ENCODE results near the gene NAV2.

The NAV2 gene

DNA sequence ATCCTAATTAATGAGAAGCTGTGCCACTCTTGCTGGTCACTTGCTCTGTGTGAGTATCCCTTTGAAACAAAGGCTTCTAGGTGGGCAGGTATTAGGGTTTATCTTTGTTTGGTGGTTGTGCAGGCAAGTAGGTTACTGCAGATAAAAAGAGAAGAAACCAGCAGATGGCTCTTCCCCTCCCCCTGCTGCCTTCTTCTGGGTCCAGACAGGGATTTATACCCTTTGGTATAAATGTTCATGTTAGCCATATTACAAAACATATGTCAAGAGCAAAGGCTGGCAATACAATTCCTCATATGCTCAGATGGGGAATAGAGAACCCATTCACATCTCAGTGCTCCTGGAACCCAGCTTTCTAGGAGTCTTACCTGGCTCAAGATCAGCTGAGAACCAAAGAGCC is 109.9 kb downstream of the NAV2 start:
- ChIA-PET POLR2A (no interaction called here), CTCF (interaction anchor here (1.2 kb wide), 2 partner anchors 30 to 81 kb away, joined by 3 read pairs; no protein-coding TSS in a partner anchor)
- no peak for DNase-seq (ENCODE audit: extremely low spot score)
- TF ChIP-seq, protein P1, sequence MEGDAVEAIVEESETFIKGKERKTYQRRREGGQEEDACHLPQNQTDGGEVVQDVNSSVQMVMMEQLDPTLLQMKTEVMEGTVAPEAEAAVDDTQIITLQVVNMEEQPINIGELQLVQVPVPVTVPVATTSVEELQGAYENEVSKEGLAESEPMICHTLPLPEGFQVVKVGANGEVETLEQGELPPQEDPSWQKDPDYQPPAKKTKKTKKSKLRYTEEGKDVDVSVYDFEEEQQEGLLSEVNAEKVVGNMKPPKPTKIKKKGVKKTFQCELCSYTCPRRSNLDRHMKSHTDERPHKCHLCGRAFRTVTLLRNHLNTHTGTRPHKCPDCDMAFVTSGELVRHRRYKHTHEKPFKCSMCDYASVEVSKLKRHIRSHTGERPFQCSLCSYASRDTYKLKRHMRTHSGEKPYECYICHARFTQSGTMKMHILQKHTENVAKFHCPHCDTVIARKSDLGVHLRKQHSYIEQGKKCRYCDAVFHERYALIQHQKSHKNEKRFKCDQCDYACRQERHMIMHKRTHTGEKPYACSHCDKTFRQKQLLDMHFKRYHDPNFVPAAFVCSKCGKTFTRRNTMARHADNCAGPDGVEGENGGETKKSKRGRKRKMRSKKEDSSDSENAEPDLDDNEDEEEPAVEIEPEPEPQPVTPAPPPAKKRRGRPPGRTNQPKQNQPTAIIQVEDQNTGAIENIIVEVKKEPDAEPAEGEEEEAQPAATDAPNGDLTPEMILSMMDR (IDR thresholded peaks at IDR 0.05; ENCODE audit: control extremely low read depth, extremely low read depth, low read depth, missing control alignments): no peak

DNA sequence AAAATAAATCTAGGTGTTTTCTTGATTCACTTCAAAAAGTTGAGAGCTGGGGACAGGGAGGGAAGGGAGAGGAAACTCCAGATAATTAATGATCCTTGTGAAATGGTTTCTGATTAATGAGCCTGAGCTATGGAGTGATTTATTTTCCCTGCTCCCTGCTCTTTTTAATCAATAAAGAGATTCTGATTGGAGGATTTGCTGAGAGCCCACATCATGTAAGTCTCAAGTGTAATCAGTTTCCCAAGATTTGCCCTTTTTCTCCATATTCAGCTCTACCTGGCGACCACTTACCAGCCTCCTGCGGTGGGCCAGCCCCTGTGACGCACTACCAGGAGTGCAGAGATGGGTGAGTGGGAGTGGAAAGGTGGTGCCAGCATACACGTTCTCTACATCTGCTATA is 114.0 kb downstream of the NAV2 start:
- TF ChIP-seq, protein P1 (IDR thresholded peaks at IDR 0.05; ENCODE audit: control extremely low read depth, extremely low read depth, low read depth, missing control alignments): no peak
- no peak for DNase-seq (ENCODE audit: extremely low spot score)
- POLR2A ChIA-PET: no interaction called here
- CTCF ChIA-PET: interaction anchor here (0.7 to 1.6 kb wide), 2 partner anchors 17 to 262 kb away, joined by 3 read pairs; no protein-coding TSS in a partner anchor

DNA sequence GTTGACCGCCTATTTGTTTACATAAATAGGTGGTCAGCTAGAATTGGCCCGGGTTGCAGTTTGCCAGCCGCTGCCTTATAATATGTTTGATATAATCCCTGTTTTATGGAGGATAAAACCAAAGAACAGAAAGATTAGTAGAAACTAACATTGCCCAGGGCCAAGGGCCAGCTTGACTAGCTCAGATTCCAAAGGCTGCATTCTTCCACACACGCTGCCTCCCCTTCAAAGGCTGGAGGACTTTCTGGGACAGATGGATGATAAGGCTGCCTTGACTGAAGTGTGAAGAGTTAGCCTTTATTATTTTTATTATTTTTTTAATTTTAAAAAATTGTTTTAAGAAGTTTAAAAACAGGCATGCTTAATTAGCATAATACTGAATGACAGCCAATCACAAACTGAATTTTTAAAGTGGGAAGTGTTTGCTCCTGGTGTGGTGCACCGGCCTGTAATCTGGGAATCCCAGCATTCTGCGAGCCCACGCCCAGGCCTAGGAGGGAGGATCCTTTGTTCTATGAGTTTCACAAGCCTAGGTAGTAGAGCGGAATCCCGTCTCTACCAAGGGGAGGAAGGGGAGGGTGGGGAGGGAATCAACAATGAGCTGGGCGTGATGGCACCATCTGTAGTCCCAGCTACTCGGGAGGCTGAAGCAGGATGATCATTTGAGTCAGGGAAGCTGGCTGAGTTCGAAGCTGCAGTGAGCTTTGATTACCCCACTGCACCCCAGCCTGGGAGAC is 114.9 kb downstream of the NAV2 start:
- ChIA-PET POLR2A (no interaction called here), CTCF (interaction anchor here (1.3 to 1.4 kb wide), 2 partner anchors 10 to 78 kb away, joined by 4 to 5 read pairs; no protein-coding TSS in a partner anchor)
- TF ChIP-seq, protein P1 (IDR thresholded peaks at IDR 0.05; ENCODE audit: control extremely low read depth, extremely low read depth, low read depth, missing control alignments): no peak
- DNase-seq (ENCODE audit: extremely low spot score): no peak

DNA sequence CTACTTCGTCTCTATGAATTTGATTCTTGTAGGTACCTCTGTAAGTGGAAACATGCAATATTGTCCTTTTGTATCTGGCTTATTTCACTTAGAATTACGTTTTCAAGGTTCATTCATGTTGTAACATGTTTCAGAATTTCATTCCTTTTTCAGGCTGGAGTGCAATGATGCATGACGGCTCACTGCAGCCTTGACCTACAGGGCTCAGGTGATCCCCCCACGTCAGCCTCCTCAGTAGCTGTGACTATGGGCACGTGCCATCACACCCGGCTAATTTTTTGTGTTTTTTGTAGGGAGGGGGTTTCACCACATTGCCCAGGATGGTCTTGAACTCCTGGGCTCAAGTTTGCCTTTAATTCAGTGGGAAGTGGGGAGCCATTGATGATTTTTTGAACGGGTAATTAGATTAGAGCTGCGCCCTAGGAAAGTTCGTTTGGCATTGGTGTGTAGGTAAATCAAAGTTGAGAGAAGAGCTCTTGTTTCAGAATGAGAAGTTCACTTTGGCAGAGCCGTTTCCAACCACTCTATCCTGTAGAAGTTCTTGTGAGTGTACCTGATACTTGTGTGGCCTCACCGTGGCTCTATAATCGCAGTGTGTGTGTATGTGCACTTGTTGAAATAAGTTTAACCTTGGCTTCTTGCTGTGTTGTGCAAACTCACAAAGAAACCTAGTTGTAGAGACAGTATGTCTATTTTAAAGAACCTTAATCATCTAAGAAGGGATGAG is 115.9 kb downstream of the NAV2 start:
- CTCF ChIA-PET: interaction anchor here (0.7 to 1.5 kb wide), 4 partner anchors 11 to 77 kb away, joined by 3 to 5 read pairs (median 4); no protein-coding TSS in a partner anchor
- DNase-seq (ENCODE audit: extremely low spot score): no peak
- POLR2A ChIA-PET: no interaction called here
- TF ChIP-seq, protein P1 (IDR thresholded peaks at IDR 0.05; ENCODE audit: control extremely low read depth, extremely low read depth, low read depth, missing control alignments): no peak

DNA sequence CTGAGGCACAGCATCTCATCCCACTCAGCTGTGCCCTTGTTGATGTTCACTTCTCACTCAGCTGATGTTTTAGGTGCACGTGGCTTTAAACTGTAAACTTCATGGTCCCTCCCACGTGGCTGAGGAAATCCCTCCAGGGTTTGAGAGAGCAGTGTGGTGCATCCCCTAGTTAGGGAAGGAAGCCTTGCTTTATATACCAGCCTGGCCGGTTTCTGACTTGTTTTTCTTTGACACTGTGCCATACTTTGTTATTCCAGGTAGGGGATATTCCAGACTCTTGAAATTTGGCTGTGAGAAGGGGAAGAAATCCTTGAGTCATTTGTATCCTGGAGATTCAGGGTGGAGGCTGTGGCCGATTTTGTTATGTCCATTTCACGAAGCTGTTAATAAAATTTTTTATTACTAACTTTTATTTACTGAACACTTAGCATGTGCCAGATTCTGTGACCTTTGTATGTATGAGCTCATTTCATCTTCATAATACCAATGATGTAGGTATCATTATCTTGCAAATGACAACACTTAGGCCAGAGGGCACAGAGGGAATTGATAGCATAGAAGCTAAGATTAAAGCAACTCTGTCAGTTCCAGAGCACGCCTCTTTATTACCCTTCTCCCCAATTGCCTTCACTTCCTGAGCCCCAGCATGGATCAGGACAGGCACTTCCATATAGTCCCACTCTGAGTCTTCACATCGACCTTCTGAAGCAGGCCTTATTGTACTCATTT is 116.6 kb downstream of the NAV2 start:
- ChIA-PET POLR2A (no interaction called here), CTCF (interaction anchor here (0.7 to 1.5 kb wide), 4 partner anchors 10 to 76 kb away, joined by 3 to 5 read pairs (median 4); no protein-coding TSS in a partner anchor)

More for the DNA sequence above, 116.6 kb downstream of the NAV2 start:
- TF ChIP-seq, protein P1 (IDR thresholded peaks at IDR 0.05; ENCODE audit: control extremely low read depth, extremely low read depth, low read depth, missing control alignments): no peak
- no peak for DNase-seq (ENCODE audit: extremely low spot score)

Measured in GM10248 (cell line).